Mesothelial cell of epicardium (in vitro differentiated cells): Measurements from ENCODE around the gene PAM. TPM values are rescaled to one million over a fixed set of nuclear protein-coding genes. Genes with fewer than 3 reads are reported as not detected.

Experiments
- DNase-seq, 2 experiments: peaks; one replicate each; pipeline ENCODE4 v3.0.0; 2021; ENCODE audit warnings: low spot score in 2 of 2; ENCODE audit not compliant: unreplicated experiment in 2 of 2
- H3K27ac Mint-ChIP-seq: 2 replicates; pipeline ENCODE4 v1.8.0; 2021; ENCODE audit warnings: mixed read lengths
- H3K27me3 Mint-ChIP-seq: 2 replicates; pipeline ENCODE4 v1.8.0; 2021; ENCODE audit warnings: low read depth, mixed read lengths
- H3K36me3 Mint-ChIP-seq: 2 replicates; pipeline ENCODE4 v1.8.0; 2021; ENCODE audit warnings: mixed read lengths
- H3K4me1 Mint-ChIP-seq: 2 replicates; pipeline ENCODE4 v1.8.0; 2021; ENCODE audit warnings: mixed read lengths
- H3K4me3 Mint-ChIP-seq: 2 replicates; pipeline ENCODE4 v1.8.0; 2021; ENCODE audit warnings: mild to moderate bottlenecking, moderate library complexity, mixed read lengths
- H3K9me3 Mint-ChIP-seq: 2 replicates; pipeline ENCODE4 v1.8.0; 2021; ENCODE audit warnings: mixed read lengths
- total RNA-seq: library from RNA; stranded (reverse); gene quantifications from 3 replicates; pipeline ENCODE4 v1.2.1, GENCODE V29; 2021
- TF ChIP-seq, protein P1 (sequence below): fragments of 200-600 bp; sonication (generic); IDR thresholded peaks from one replicate; pipeline ENCODE4 v1.5.0; 2021; ENCODE audit warnings: antibody characterized with exemption; ENCODE audit not compliant: unreplicated experiment

The PAM gene
- total RNA-seq, 1 donor from 2014 or later = 94.3 TPM

DNA sequence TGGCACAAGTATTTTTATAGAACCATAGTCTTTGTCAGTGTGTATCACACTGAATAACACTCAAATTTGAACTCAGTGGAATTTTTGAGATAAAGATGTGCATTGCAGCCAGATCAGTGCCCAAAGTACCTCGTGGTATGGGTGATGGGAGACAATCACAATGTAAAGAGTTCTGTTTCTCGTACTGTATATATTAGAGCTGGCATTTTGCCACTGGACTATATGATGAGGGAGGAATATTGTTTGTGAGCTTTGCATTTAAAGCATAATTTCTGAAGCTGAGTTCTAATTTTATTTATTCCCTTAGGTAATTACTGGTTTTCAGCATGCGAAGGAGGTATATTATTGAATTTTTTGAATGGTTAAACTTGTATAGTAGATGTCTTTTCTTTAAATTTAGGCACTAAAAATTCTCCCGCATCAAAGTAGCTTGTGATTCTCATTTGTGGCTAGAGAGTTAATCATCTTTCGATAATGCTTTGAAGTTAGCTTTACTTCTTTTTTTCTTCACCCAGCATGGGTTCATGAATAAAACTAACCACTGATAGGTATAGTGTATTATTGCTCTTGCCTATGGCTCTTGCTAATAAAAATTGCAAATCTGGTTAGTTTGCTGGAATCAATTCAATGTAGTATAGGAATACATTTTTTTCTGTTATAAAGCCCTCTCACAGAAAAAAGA, 43.1 kb downstream of the PAM start:
- H3K27ac Mint-ChIP-seq = no peak overlapping the region
- H3K4me3 Mint-ChIP-seq = no peak overlapping the region
- H3K4me1 Mint-ChIP-seq = peaks cover 25% of the 10 kb centered on the region
- H3K36me3 Mint-ChIP-seq = no peaks in the 10 kb centered on the region
- DNase-seq = no peak
- H3K27me3 Mint-ChIP-seq = no peaks in the 10 kb centered on the region
- no peaks in the 10 kb centered on the region for H3K9me3 Mint-ChIP-seq
- TF ChIP-seq, protein P1, sequence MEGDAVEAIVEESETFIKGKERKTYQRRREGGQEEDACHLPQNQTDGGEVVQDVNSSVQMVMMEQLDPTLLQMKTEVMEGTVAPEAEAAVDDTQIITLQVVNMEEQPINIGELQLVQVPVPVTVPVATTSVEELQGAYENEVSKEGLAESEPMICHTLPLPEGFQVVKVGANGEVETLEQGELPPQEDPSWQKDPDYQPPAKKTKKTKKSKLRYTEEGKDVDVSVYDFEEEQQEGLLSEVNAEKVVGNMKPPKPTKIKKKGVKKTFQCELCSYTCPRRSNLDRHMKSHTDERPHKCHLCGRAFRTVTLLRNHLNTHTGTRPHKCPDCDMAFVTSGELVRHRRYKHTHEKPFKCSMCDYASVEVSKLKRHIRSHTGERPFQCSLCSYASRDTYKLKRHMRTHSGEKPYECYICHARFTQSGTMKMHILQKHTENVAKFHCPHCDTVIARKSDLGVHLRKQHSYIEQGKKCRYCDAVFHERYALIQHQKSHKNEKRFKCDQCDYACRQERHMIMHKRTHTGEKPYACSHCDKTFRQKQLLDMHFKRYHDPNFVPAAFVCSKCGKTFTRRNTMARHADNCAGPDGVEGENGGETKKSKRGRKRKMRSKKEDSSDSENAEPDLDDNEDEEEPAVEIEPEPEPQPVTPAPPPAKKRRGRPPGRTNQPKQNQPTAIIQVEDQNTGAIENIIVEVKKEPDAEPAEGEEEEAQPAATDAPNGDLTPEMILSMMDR = no peak

DNA sequence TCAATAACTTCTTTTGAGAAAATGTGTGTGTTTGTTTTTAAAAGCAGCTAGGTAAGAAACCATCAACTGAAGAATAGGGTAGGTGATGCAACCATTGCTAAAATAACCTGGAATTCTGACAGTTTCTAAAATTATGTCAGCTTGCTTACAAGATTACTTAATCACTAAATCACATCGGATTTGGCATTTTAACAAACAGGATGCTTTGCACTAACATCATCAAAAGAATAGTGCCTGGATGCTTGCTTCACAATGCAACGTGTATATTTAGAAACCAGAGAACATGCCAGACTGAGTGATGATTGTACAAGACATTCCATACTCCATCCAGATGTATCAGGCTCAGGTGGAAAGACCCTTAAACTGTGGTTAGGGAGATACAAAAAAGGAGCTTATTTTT, 43.9 kb downstream of the PAM start:
- H3K36me3 Mint-ChIP-seq = no peaks in the 10 kb centered on the region
- H3K4me3 Mint-ChIP-seq = no peak overlapping the region
- H3K9me3 Mint-ChIP-seq = no peaks in the 10 kb centered on the region
- peaks cover 25% of the 10 kb centered on the region for H3K4me1 Mint-ChIP-seq
- no peak overlapping the region for H3K27ac Mint-ChIP-seq
- no peak for DNase-seq
- TF ChIP-seq, protein P1 = no peak
- no peaks in the 10 kb centered on the region for H3K27me3 Mint-ChIP-seq

DNA sequence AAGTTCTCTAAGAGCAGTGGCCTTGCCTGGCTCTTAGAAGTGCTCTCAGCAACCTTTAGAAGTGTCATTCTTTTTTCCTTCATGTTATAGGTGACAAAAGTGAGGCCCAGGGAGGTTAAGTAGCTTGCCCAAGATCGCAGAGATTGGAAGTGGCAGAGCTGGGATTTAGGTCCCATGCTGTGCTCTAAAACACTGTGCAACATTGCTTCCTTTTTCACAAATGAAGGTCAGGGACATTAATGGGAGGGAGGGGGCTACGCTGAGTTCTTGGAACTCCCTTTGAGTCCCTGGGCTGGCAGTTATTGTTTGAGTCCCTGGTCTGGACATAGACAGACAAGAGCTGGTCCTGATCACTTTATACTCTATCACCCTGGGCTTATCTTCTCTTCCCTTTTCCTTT, 45.3 kb downstream of the PAM start:
- TF ChIP-seq, protein P1 = no peak
- DNase-seq = no peak
- no peak overlapping the region for H3K4me3 Mint-ChIP-seq
- no peaks in the 10 kb centered on the region for H3K9me3 Mint-ChIP-seq
- no peaks in the 10 kb centered on the region for H3K36me3 Mint-ChIP-seq
- H3K4me1 Mint-ChIP-seq = peaks cover 21% of the 10 kb centered on the region
- no peak overlapping the region for H3K27ac Mint-ChIP-seq
- no peaks in the 10 kb centered on the region for H3K27me3 Mint-ChIP-seq

DNA sequence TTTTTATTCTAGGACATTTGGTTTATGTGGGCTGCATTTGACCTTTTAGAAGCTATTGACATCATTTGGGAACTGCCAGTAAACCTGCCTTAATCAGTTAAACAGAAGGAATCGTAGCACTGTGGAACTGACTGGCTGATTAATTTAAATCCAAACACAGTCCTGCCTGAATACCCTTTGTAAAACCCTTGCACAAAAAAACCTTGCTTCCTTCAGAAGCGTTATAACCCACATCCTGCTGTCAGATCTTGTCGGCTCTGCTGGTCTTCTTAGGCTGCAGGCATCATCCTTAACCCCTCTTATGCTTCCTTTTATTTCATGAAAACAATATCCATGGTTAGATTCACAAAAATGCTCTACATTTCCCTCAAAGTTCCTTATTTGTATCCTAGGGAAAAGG, 46.3 kb downstream of the PAM start:
- H3K36me3 Mint-ChIP-seq = no peaks in the 10 kb centered on the region
- TF ChIP-seq, protein P1 = no peak

DNA sequence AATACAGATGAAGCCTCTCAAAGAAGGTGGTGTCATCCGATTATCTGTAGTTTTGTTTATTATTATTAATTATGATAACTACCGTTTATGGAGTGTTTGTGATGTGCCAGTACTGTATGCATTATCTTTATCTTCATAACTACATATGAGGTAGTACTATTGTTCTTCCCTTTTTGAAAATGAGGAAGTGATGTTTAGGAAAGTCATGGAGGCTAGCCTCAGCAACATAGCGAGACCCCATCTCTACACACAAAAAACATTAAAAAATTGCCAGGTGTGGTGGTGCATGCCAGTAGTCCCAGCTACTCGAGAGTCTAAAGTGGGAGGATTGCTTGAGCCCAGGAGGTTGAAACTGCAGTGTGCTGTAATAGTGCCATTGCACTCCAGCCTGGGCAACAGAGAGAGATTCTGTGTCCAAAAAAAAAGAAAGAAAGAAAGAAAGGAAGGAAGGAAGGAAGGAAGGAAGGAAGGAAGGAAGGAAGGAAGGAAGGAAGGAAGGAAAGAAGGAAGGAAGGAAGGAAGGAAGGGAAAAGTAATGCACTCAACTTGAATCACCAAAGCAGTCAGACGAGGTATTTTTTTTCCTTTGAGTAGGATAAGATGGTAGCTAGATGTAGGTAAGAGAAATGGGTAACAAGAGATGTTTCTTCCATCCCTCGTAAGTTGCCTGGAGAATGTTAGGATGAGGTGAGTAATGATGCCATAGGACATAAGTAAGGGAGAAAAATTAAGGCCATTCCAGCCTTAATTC, 47.8 kb downstream of the PAM start:
- Mint-ChIP-seq H3K27me3 (no peaks in the 10 kb centered on the region), H3K4me3 (no peak overlapping the region), H3K4me1 (peaks cover 6% of the 10 kb centered on the region), H3K36me3 (no peaks in the 10 kb centered on the region), H3K27ac (no peak overlapping the region), H3K9me3 (no peaks in the 10 kb centered on the region)
- TF ChIP-seq, protein P1 = no peak
- DNase-seq = no peak

More for the DNA sequence above, 46.3 kb downstream of the PAM start:
- Mint-ChIP-seq H3K9me3 (no peaks in the 10 kb centered on the region), H3K4me1 (peaks cover 12% of the 10 kb centered on the region), H3K27me3 (no peaks in the 10 kb centered on the region), H3K4me3 (no peak overlapping the region), H3K27ac (no peak overlapping the region)
- no peak for DNase-seq
